ENCODE results near the gene ATP6V0A4.

DNA sequence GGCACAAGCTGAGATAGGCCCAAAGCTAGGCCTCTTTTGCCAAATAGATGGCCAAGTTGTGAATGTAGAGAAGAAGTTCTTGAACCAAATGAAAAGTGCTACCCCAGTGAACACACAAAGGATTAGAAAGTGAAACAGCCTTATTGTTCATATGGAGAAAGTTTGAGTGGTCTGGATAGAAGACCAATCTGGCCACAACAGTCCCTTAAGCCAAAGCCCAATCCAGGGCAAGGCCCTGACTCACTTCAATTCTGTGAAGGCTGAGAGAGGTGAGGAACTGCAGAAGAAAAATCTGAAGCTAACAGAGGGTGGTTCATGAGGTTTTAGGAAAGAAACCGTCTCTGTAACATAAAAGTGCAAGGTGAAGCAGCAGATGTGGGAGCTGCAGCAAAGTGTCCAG, 18.7 kb upstream of the ATP6V0A4 start:
- TF ChIP-seq CTCF (conservative IDR thresholded peaks at IDR 0.05; ENCODE audit: low read depth, low read length) (no peak), EZH2 (IDR thresholded peaks at IDR 0.05; ENCODE audit: low read length, unreplicated experiment) (no peak), EZH2phosphoT487 (IDR thresholded peaks at IDR 0.05; ENCODE audit: borderline replicate concordance, low read length) (no peak)

All from PC-3 (cell line).